AG04450 (cell line): ENCODE data around the gene AGAP9. TPM values are rescaled to one million over a fixed set of nuclear protein-coding genes. Genes with fewer than 3 reads are reported as not detected.
"Not testable (repeated sequence)": the region's sequence is repeated elsewhere in the genome, so short reads cannot be mapped to it uniquely, and the experiment has no call there.

Experiments used
- CTCF ChIA-PET: fragments of 300-600, 350-600 bp; formaldehyde crosslinking; extraction: SDS; loops from one replicate; lab custom pipeline; 2022; ENCODE audit warnings: antibody characterized with exemption, inconsistent platforms; lab: Charles Lee
- POLR2A ChIA-PET: fragments of 350-600 bp; formaldehyde crosslinking; extraction: SDS; loops from one replicate; lab custom pipeline; 2021; ENCODE audit warnings: antibody characterized with exemption, inconsistent platforms; lab: Yijun Ruan, JAX
- DNase-seq: peaks from one replicate; pipeline ENCODE4 v3.0.0-alpha.2; 2011; ENCODE audit warnings: low read depth, low spot score
- H3K27ac ChIP-seq: one replicate; pipeline ENCODE4 v1.5.1; 2012; ENCODE audit warnings: low read depth, low read length, control low read depth
- H3K27me3 ChIP-seq: one replicate; pipeline ENCODE4 v1.6.0; 2012; ENCODE audit warnings: low read length; ENCODE audit not compliant: control insufficient read depth, insufficient read depth
- H3K4me3 ChIP-seq: 2 replicates; pipeline ENCODE4 v1.5.1; 2011; ENCODE audit warnings: mild to moderate bottlenecking, low read depth, low read length, control low read depth
- H3K9me3 ChIP-seq: 2 replicates; pipeline ENCODE4 v1.5.1; 2012; ENCODE audit warnings: low read length; ENCODE audit not compliant: control insufficient read depth, insufficient read depth
- polyA plus RNA-seq: library from polyadenylated mRNA; depleted of rRNA; stranded (reverse); fragments of >200 nt; gene quantifications from 2 replicates; pipeline ENCODE4 v1.2.3, GENCODE V29; 2011
- TF ChIP-seq, protein P1 (sequence below): IDR thresholded peaks from 2 replicates; pipeline ENCODE4 v1.5.1; 2011; ENCODE audit warnings: low read depth, low read length, control low read depth, inconsistent platforms

Gene AGAP9
- polyA plus RNA-seq, 1 experiment, result 3.6 TPM

DNA sequence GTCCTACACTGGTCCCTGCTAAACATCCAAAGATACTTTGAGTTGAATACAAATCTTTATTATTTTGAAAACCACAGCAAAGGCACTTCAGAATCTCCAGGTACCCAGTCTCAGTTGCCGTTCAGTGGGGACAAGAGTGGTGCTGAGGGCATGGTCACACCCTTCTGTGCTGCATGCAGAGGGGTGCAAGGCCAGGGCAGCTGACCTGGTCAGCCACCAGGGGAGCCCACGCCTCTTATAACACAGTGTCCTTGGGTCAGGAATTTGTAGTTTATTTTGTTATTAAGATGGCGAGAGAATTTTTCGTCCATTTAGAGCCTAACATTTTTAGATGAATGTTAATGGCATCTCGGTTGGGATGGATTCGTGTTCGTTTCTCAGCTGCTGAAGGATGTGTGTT, 55.5 kb downstream of the AGAP9 start:
- CTCF ChIA-PET, H3K27ac ChIP-seq, POLR2A ChIA-PET, H3K27me3 ChIP-seq, H3K4me3 ChIP-seq, DNase-seq, H3K9me3 ChIP-seq: not testable (repeated sequence)

DNA sequence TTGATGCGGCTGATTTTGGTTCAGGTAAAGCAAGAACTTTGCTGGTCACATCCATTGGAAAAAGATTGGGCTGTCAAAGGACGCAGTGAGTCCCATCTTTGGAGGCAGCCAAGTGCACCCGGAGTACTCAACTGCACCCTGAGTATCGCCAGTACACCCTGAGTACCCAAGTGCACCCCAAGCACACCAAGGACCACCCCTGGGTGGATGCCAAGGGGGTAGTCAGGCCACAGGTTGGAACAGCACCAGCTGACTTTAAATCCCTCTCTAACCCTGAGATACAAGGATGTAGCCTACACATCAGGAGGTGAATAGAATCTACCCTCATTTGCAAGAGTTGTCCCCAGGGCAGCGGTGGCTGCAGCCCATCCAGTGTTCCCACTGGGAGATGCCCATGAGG, 56.0 kb downstream of the AGAP9 start:
- H3K9me3 ChIP-seq, H3K27ac ChIP-seq, CTCF ChIA-PET, H3K27me3 ChIP-seq, DNase-seq, POLR2A ChIA-PET, H3K4me3 ChIP-seq: not testable (repeated sequence)

DNA sequence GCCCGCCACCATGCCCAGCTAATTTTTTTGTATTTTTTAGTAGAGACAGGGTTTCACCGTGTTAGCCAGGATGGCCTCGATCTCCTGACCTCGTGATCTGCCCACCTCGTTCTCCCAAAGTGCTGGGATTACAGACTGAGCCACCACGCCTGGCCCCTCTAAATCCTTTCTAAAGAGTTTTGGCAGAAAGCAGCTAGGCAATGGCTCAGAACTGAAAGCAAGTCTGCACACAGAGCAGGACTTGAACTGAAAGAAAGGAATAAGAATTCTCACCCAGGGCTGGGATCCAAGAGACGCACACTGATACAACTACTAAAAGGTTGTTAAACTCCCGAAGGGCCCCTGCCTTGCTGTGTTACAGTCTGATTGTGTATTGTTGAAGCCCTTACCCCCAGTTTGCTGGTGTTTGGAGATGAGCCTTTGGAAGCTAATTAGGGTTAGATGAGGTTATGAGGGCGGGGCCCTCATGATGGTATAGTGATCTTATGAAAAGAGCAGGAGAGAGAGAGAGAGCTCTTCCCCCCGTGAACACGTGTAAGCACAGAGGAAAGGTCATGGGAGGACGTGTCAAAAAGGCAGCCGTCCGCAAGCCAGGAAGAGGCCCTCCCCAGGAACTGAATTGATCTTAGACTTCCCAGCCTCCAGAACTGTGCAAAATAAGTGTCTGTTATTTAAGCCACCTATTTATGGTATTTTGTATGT, 58.1 kb downstream of the AGAP9 start:
- H3K4me3 ChIP-seq, H3K27me3 ChIP-seq, DNase-seq, POLR2A ChIA-PET, H3K27ac ChIP-seq, H3K9me3 ChIP-seq, CTCF ChIA-PET: not testable (repeated sequence)

DNA sequence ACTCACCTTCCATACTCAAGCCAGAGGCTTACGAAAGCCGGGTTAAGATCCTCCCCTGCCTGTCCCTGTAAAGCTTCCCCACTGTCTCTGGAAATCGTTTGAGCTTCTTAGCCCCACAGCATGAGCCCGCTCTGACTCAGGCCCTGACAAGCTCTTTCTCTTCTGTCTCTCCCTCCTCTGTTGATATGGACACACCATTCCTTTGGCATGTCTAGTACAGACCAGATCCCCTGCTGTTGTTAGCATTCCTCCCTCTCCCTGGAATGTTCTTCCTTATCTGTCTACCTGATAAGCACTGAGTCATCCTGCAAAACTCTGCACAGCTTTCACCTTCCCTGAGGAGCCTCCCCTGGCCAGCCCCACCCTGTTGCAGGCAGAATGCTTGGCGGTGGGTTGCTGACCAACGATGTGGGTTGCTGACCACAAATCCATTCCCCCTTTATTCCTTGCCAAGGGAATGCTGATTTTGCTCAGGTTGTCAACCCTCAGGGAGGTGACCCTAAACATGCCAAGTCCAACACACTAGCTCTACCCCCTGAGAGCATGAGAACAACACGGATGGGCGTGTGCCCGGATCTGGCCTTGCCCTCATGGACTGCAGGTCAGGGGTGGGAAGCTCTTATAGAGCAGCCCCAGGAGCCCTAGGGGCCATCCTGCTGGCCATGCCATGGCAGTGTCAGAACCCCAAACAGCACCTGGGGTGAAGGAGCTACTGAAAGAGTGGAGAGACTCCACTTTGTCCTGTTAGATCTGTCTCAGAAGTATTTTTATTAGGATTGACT, 60.7 kb downstream of the AGAP9 start:
- H3K27me3 ChIP-seq, CTCF ChIA-PET, DNase-seq, H3K4me3 ChIP-seq, POLR2A ChIA-PET, H3K27ac ChIP-seq, H3K9me3 ChIP-seq: not testable (repeated sequence)

DNA sequence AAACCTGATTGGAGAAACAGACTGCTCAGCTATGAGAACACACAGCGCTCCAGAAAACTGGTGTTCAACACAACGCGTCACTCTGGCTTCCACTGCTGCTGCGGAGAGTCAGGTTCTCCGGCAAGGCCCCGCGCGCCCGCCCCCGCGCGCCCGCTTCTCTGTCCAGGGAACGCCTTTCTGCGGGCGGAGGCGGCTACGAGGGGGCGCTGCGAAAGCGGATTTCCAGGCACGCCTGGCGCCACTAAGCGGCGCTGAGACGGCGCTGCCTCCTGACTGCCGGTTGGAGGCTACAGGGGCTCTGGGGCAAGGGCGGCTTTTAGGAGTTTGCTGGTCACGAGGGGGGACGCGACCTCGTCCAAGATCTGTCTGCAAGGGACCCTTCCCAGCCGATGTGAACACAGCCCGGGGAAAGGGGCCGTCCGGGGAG, 62.2 kb downstream of the AGAP9 start:
- TF ChIP-seq, protein P1, sequence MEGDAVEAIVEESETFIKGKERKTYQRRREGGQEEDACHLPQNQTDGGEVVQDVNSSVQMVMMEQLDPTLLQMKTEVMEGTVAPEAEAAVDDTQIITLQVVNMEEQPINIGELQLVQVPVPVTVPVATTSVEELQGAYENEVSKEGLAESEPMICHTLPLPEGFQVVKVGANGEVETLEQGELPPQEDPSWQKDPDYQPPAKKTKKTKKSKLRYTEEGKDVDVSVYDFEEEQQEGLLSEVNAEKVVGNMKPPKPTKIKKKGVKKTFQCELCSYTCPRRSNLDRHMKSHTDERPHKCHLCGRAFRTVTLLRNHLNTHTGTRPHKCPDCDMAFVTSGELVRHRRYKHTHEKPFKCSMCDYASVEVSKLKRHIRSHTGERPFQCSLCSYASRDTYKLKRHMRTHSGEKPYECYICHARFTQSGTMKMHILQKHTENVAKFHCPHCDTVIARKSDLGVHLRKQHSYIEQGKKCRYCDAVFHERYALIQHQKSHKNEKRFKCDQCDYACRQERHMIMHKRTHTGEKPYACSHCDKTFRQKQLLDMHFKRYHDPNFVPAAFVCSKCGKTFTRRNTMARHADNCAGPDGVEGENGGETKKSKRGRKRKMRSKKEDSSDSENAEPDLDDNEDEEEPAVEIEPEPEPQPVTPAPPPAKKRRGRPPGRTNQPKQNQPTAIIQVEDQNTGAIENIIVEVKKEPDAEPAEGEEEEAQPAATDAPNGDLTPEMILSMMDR, result peak; percentile 35
- H3K4me3 ChIP-seq, result peak overlapping the region; percentile 27; the same call in 1 of the 2 replicates
- peak; percentile 24 for DNase-seq
- CTCF ChIA-PET, H3K9me3 ChIP-seq, POLR2A ChIA-PET, H3K27me3 ChIP-seq: not testable (repeated sequence)
- peak overlapping the region; percentile 68 for H3K27ac ChIP-seq

DNA sequence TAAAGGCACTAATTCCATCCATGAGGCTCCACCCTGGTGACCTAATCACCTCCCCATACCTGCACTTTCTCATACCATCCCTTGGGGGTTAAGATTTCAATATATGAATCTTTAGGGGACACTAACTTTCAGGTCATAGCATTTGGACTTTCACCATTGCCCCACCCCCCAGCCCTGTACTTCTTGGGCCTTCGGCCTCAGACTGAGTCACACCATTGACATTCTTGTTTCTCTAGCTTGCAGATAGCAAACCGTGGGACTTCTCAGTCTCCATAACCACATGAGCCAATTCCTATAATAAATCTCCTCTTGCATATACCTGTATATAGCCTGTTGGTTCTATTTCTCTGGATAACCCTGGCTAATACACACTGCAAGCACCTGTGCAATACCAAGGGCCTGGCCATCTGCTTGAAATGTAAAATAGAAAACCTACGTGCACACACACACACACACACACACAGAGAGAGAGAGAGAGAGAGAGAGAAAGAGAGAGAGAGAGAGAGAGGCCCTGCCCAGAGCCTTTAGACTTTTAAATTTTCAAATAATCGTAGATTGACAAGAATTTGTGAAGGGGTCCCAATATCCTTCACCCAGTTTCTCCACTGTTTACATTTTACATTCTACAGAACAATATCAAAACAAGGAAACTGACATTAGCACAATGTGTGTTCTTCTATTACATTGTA, 64.8 kb downstream of the AGAP9 start:
- CTCF ChIA-PET, result no interaction called here
- no peak overlapping the region for H3K4me3 ChIP-seq
- POLR2A ChIA-PET, result no interaction called here
- no peak overlapping the region for H3K27ac ChIP-seq
- peak; percentile 33 for DNase-seq
- peaks cover 4% of the 10 kb centered on the region for H3K27me3 ChIP-seq
- H3K9me3 ChIP-seq, result no peaks in the 10 kb centered on the region
- TF ChIP-seq, protein P1, result no peak
